HepG2 (cell line): ENCODE results near the gene ZFAND2A. TPM values are rescaled to one million over a fixed set of nuclear protein-coding genes. Genes with fewer than 3 reads are reported as not detected.
A peak's percentile ranks its signal among the peaks of the same experiment; 100 is the strongest.

Experiments used
- ATAD3A ChIP-seq: sonication (generic); formaldehyde crosslinking; IDR thresholded peaks from 2 replicates; pipeline ENCODE4 v1.4.0; 2020; ENCODE audit warnings: missing genetic modification reagents
- ATF1 ChIP-seq: IDR thresholded peaks from 2 replicates; pipeline ENCODE4 v1.6.1; 2016; ENCODE audit warnings: mild to moderate bottlenecking, control low read depth
- CSRNP1 ChIP-seq: sonication (generic); formaldehyde crosslinking; IDR thresholded peaks from 2 replicates; pipeline ENCODE4 v1.8.1; 2023; ENCODE audit warnings: mild to moderate bottlenecking, missing genetic modification reagents
- EHMT2 ChIP-seq: fragments of 200-600 bp; sonication (generic); IDR thresholded peaks from 2 replicates; pipeline ENCODE4 v1.7.0; 2017; ENCODE audit warnings: antibody characterized with exemption, low read depth, low read length, borderline replicate concordance
- NRL ChIP-seq: sonication (generic); formaldehyde crosslinking; IDR thresholded peaks from 2 replicates; pipeline ENCODE4 v1.5.0; 2020; ENCODE audit warnings: missing genetic modification reagents, mild to moderate bottlenecking, moderate library complexity, borderline replicate concordance
- PCBP1 ChIP-seq: fragments of 200-400 bp; formaldehyde crosslinking; IDR thresholded peaks from 2 replicates; pipeline ENCODE4 v1.6.1; 2017; ENCODE audit warnings: mild to moderate bottlenecking, low read depth, low read length, borderline replicate concordance
- PPARG ChIP-seq: conservative IDR thresholded peaks from 2 replicates; pipeline ENCODE4 v1.6.1; 2016; ENCODE audit warnings: missing biosample characterization, missing genetic modification reagents
- RARA ChIP-seq: IDR thresholded peaks from 2 replicates; pipeline ENCODE4 v1.6.1; 2016; ENCODE audit warnings: missing genetic modification reagents, missing compliant biosample characterization
- SYNCRIP ChIP-seq: fragments of 200-400 bp; formaldehyde crosslinking; IDR thresholded peaks from 2 replicates; pipeline ENCODE4 v1.6.1; 2018; ENCODE audit warnings: mild to moderate bottlenecking, low read depth, low read length; ENCODE audit not compliant: insufficient read depth
- ZBTB42 ChIP-seq: sonication (generic); formaldehyde crosslinking; IDR thresholded peaks from 2 replicates; pipeline ENCODE4 v1.5.0; 2020; ENCODE audit warnings: mild to moderate bottlenecking, missing genetic modification reagents
- ZNF407 ChIP-seq: sonication (generic); formaldehyde crosslinking; IDR thresholded peaks from one replicate; pipeline ENCODE4 v1.5.1; 2020; ENCODE audit warnings: mild to moderate bottlenecking, missing genetic modification reagents; ENCODE audit errors: not compliant biosample characterization
- ZNF44 ChIP-seq: sonication (generic); formaldehyde crosslinking; IDR thresholded peaks from 2 replicates; pipeline ENCODE4 v1.5.1; 2020; ENCODE audit warnings: mild to moderate bottlenecking, missing genetic modification reagents
- ZNF776 ChIP-seq: sonication (generic); formaldehyde crosslinking; IDR thresholded peaks from 2 replicates; pipeline ENCODE4 v1.4.0; 2020; ENCODE audit warnings: mild to moderate bottlenecking, missing genetic modification reagents
- ZNF792 ChIP-seq: IDR thresholded peaks from 2 replicates; pipeline ENCODE4 v1.6.1; 2016
- polyA plus RNA-seq, 8 experiments: library from polyadenylated mRNA; depleted of rRNA in 3 of 8; stranded (reverse) in 7 of 8; unstranded in 1 of 8; fragments of >200 nt; fragmentation: Illumina TruSeq in 4 of 8; extraction: Trizol in 4 of 8; gene quantifications; 2 replicates each; pipeline versions ENCODE4 v1.2.1 to v1.2.3, GENCODE V29; 2011 to 2016; ENCODE audit warnings: low read depth in 4 of 8, missing spikeins in 1 of 8, mixed read lengths in 1 of 8; ENCODE audit not compliant: insufficient read depth in 1 of 8
- total RNA-seq, 5 experiments: library from RNA; depleted of rRNA; stranded (reverse); fragments of >200 nt; fragmentation: Illumina TruSeq; extraction: Trizol; gene quantifications; 2 replicates each; pipeline ENCODE4 v1.2.3, GENCODE V29; 2016; ENCODE audit warnings: low read depth in 1 of 5
- TF ChIP-seq, protein P1 (sequence below): sonication (generic); formaldehyde crosslinking; IDR thresholded peaks from 2 replicates; pipeline ENCODE4 v1.8.0; 2022; ENCODE audit warnings: missing genetic modification reagents, mild to moderate bottlenecking, moderate library complexity, borderline replicate concordance
- TF ChIP-seq, protein P2 (sequence below): sonication (generic); formaldehyde crosslinking; IDR thresholded peaks from 2 replicates; pipeline ENCODE4 v1.4.0; 2020; ENCODE audit warnings: missing genetic modification reagents

The ZFAND2A gene
- total and polyA plus RNA-seq, 2 of the 13 experiments (the other 11 are each of a cell fraction or from before 2014, with no cell fraction given) = 140 to 153 TPM

DNA sequence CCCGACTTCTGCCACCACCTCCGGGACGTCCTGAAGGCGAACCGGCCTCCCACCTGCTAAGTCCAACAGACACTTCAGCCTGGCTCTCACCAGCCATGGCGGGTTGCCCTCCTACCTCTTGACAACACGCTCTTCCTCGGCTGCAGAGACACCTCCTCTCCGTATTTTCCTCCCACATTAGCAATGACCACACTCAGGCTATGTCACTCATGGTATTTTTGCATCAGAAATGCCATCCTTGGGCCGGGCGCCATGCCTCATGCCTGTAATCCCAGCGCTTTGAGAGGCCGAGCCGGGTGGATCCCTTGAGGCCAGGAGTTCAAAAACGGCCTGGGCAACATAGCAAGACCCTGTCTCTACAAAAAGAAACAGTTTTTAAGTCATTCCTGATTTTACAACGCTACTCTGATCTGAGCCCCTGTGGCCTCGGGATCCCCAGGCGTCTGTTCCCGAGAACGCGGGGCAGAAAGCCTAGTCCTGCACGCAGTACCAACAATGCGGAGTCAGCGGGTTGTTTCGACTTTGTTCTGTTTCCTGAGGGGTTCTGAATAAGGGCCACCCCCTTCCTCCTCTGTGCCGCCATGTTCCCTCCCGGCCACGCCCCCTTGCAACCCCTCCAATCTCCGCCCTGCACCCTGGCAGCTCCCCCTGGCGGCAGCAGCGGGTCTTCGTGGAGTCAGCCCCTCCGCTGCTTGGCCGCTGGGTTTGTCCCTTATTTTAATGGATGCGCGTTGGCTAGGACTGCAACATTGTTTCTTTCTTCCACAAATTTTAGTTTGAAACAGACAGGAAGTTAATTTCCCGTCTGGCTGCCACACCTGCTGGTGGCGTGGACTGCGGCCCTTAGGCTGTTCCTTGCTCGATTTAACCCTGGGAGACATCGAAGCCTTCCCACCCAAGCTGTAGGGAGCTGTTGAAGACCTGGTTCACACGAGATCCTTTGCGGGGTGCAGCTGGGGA lies 9.7 kb upstream of the ZFAND2A start (continued):
- TF ChIP-seq CSRNP1 (0 out of 2 replicates have a peak, but pooled peaks have one; percentile 69), ATAD3A (CRISPR knock-in tag) (no peak), ZNF792 (CRISPR knock-in tag) (peak; percentile 85; the same call in 1 of the 2 replicates), ZNF776 (CRISPR knock-in tag) (peak; percentile 71; the same call in 1 of the 2 replicates), RARA (CRISPR knock-in tag) (peak; percentile 43; the same call in 1 of the 2 replicates), EHMT2 (no peak), SYNCRIP (no peak), ZNF44 (CRISPR knock-in tag) (peak; percentile 43; the same call in 1 of the 2 replicates), PCBP1 (no peak), ZNF407 (CRISPR knock-in tag) (no peak), NRL (CRISPR knock-in tag) (peak; percentile 10; the same call in 1 of the 2 replicates), ZBTB42 (CRISPR knock-in tag) (no peak), PPARG (CRISPR knock-in tag) (peak; percentile 53; the same call in 1 of the 2 replicates), ATF1 (CRISPR knock-in tag) (no peak)
- TF ChIP-seq, protein P1, sequence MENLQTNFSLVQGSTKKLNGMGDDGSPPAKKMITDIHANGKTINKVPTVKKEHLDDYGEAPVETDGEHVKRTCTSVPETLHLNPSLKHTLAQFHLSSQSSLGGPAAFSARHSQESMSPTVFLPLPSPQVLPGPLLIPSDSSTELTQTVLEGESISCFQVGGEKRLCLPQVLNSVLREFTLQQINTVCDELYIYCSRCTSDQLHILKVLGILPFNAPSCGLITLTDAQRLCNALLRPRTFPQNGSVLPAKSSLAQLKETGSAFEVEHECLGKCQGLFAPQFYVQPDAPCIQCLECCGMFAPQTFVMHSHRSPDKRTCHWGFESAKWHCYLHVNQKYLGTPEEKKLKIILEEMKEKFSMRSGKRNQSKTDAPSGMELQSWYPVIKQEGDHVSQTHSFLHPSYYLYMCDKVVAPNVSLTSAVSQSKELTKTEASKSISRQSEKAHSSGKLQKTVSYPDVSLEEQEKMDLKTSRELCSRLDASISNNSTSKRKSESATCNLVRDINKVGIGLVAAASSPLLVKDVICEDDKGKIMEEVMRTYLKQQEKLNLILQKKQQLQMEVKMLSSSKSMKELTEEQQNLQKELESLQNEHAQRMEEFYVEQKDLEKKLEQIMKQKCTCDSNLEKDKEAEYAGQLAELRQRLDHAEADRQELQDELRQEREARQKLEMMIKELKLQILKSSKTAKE (CRISPR knock-in tag) = no peak
- TF ChIP-seq, protein P2, sequence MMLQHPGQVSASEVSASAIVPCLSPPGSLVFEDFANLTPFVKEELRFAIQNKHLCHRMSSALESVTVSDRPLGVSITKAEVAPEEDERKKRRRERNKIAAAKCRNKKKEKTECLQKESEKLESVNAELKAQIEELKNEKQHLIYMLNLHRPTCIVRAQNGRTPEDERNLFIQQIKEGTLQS (CRISPR knock-in tag) = no peak
